Heart left ventricle (tissue), 16 donors: ENCODE measurements around the gene PCED1A. TPM values are rescaled to one million over a fixed set of nuclear protein-coding genes. Genes with fewer than 3 reads are reported as not detected.
"Not testable (repeated sequence)": the region's sequence is repeated elsewhere in the genome, so short reads cannot be mapped to it uniquely, and the experiment has no call there.

ENCODE experiments used
- ATAC-seq, 4 donors: fragments of 200-7000 bp; cut with Tn5 transposase; one replicate each; pipeline ENCODE4 v1.9.1; 2020 to 2022; ENCODE audit warnings: moderate library complexity in 4 of 4, mild to moderate bottlenecking in 3 of 4, moderate number of reproducible peaks in 1 of 4
- DNase-seq, 5 donors: peaks; one replicate each; pipeline ENCODE4 v3.0.0-alpha.2; 2020
- H3K27ac ChIP-seq, 12 donors: fragments of 200-600 bp; sonication (generic) in 4 of 12; one replicate each; pipeline versions ENCODE4 v1.5.0 to v1.8.0; 2016 to 2022; ENCODE audit warnings: mild to moderate bottlenecking in 2 of 12
- H3K27me3 ChIP-seq, 9 donors: fragments of 200-600 bp; sonication (generic) in 2 of 9; one replicate each; pipeline versions ENCODE4 v1.5.1 to v1.8.0; 2016 to 2022; ENCODE audit warnings: mild to moderate bottlenecking in 3 of 9
- H3K36me3 ChIP-seq, 9 donors: fragments of 200-600 bp; sonication (generic) in 2 of 9; one replicate each; pipeline versions ENCODE4 v1.5.0 to v1.8.0; 2018 to 2022; ENCODE audit warnings: mild to moderate bottlenecking in 2 of 9
- H3K4me1 ChIP-seq, 12 donors: fragments of 200-600 bp; sonication (generic) in 4 of 12; one replicate each; pipeline versions ENCODE4 v1.5.0 to v1.8.0; 2016 to 2022; ENCODE audit warnings: mild to moderate bottlenecking in 3 of 12
- H3K4me3 ChIP-seq, 12 donors: fragments of 200-600 bp; sonication (generic) in 4 of 12; one replicate each; pipeline versions ENCODE4 v1.5.0 to v1.8.0; 2017 to 2022; ENCODE audit warnings: mild to moderate bottlenecking in 9 of 12, moderate library complexity in 4 of 12
- H3K9me3 ChIP-seq, 12 donors: fragments of 200-600 bp; sonication (generic) in 4 of 12; one replicate each; pipeline versions ENCODE4 v1.5.0 to v1.8.0; 2016 to 2022; ENCODE audit warnings: mild to moderate bottlenecking in 1 of 12
- CTCF ChIP-seq, 12 donors: fragments of 200-600 bp; sonication (generic) in 4 of 12; IDR thresholded peaks; one replicate each; pipeline versions ENCODE4 v1.5.0 to v1.8.0; 2018 to 2022; ENCODE audit warnings: antibody characterized with exemption in 12 of 12, mild to moderate bottlenecking in 5 of 12
- POLR2A ChIP-seq, 2 donors: fragments of 450-650 bp; IDR thresholded peaks; one replicate each; pipeline ENCODE4 v1.6.1; 2017; ENCODE audit warnings: antibody characterized with exemption in 2 of 2, mild to moderate bottlenecking in 2 of 2, moderate library complexity in 2 of 2
- WGBS, 4 donors: extraction: QIAGEN DNeasy Blood & Tissue Kit in 2 of 4; methylation state at CpG; one replicate each; pipeline versions ENCODE4 v1.1.5 to v1.1.7; 2013 to 2018; 5-methylcytosine and 5-hydroxymethylcytosine counted together
- intact Hi-C, 10 donors: fragments of 100-400 bp; cut with DNase I; formaldehyde crosslinking; loops; one replicate each; pipeline versions ENCODE4 v1.11.1 to v1.14.2; 2022
- polyA plus RNA-seq, 2 donors: library from polyadenylated mRNA; stranded (reverse); fragments of 200-250 nt; gene quantifications; one replicate each; pipeline ENCODE4 v1.2.3, GENCODE V29; 2013
- total RNA-seq, 9 donors: library from RNA; depleted of rRNA in 2 of 9; stranded (reverse); fragments of >200 nt in 2 of 9; fragmentation: NEBNext Ultra II Directional in 3 of 9; extraction: Animal tissue kit (Norgen Biotek cat#: 25700) in 3 of 9; gene quantifications; one replicate each; pipeline versions ENCODE4 v1.1.0 to v1.2.4, GENCODE V29; 2016 to 2023
- donor health status: ischemic (EF 13 %, LVEDD 7.1; RV severe dilation, severe dysfunction).
- donor health status: healthy with polysubstance abuse.
- donor health status: DM: no; HTN: yes; CAD: no.
- donor health status: DM: no; HTN: no; CAD: no.
- donor health status: ischemic (EF 25% LVEDD 6.9; RV normal size, moderate dysfunction).
- donor health status: ischemic (EF 25% LVEDD 5.7; RV mildly dilated, moderate dysfunction).
- donor health status: healthy.
- donor health status: DM: yes; HTN: yes; CAD: no.
- donor health status: ischemic (EF 35%, LVEDD 5.7; RV mildly dilated, moderate dysfunction).
- donor health status: nonischemic (EF 11% LVEDD 7.7; RV severe dilation, severe dysfunction).
- donor health status: DM: yes; HTN: yes; CAD: no.
- donor health status: PGD.
- donor health status: ischemic (EF 29% LVEDD 5.4; RV normal size, mild dysfunction).
- donor health status: nonischemic (EF 23%, LVEDD 6.1; RV moderate dilation, normal function).

Gene PCED1A
- total and polyA plus RNA-seq, 11 donors = 5.0 to 20.7 (median 7.0) TPM

DNA sequence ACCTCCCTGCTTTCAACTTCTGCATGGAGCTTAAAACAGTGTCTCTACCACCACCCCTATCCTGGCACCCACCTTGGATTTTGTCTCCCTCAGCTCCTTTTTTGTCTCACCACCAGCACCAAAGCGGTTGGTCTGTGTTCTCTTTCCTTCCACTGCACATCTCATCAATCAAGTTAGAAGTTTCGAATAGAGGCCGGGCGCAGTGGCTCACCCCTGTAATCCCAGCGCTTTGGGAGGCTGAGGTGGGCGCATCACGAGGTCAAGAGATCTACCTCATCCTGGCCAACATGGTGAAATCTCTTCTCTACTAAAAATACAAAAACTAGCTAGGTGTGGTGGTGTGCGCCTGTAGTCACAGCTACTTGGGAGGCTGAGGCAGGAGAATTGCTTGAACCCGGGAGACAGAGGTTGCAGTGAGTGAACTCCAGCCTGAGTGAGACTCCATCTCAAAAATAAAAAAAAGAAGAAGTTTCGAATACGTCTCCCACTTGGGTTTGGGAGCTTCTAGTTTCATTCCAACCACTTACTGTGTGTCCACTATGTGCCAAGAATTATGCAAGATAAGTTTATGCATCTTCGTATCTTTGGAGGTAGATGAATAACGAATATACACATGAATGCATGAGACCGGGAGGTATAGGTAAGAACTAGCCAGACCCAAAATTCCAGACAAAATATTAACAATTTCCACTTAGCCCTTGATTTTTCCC lies 5.9 kb downstream of the PCED1A start:
- no peak for DNase-seq

DNA sequence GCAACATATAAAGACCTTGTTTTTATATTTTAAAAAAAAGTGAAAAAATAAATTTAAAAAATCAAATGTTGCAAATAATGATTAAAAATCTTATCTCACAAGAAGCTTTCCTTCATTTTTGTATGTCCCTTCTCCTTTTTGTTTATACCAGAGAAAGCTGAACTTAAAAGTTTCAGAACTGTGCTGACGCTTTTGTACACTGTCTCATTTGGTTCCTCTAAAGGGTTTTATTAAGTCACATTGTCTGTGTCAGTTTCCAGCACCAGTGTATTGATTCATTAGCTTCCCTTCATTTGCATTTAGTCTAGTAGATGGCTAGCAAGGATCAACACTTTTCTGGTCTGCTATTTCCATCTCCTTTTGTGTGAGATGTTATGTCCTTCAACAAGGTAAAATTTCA lies 6.7 kb downstream of the PCED1A start:
- Histone ChIP-seq H3K4me3 (no peak overlapping the region), H3K9me3 (no peaks in the 10 kb centered on the region), H3K4me1 (peaks cover 0 to 24% (median 0%) of the 10 kb centered on the region in 12 donors), H3K27me3 (peaks cover 0 to 10% (median 0%) of the 10 kb centered on the region in 9 donors), H3K27ac (no peak overlapping the region), H3K36me3 (peaks cover 0 to 6% (median 0%) of the 10 kb centered on the region in 9 donors)
- DNase-seq (no peak), ATAC-seq (no peak)
- intact Hi-C loops = no loop called here
- TF ChIP-seq POLR2A (IDR thresholded peaks at IDR 0.05) (no peak), CTCF (IDR thresholded peaks at IDR 0.05) (no peak)
- WGBS, 4 donors = 89 to 94% (median 93%) methylated on average over 1 of the region's 1 CpG

More for the DNA sequence above, 5.9 kb downstream of the PCED1A start:
- 92 to 99% (median 95%) methylated on average over 14 of the region's 14 CpGs for WGBS, 4 donors
- Histone ChIP-seq H3K27ac (no peak overlapping the region), H3K36me3 (peaks cover 0 to 6% (median 0%) of the 10 kb centered on the region in 9 donors), H3K4me3 (no peak overlapping the region), H3K4me1 (peaks cover 0 to 30% (median 1%) of the 10 kb centered on the region in 12 donors), H3K27me3 (peaks cover 0 to 5% (median 0%) of the 10 kb centered on the region in 9 donors), H3K9me3 (no peaks in the 10 kb centered on the region)
- TF ChIP-seq POLR2A (IDR thresholded peaks at IDR 0.05) (no peak), CTCF (IDR thresholded peaks at IDR 0.05) (no peak)
- intact Hi-C loops = loop anchor here in 2 of 10 donors (5.0 kb wide), 2 partner anchors 82 to 172 kb away; partner anchors contain the start of gene IDH3B (in 1 of the 2)
- ATAC-seq = no peak

DNA sequence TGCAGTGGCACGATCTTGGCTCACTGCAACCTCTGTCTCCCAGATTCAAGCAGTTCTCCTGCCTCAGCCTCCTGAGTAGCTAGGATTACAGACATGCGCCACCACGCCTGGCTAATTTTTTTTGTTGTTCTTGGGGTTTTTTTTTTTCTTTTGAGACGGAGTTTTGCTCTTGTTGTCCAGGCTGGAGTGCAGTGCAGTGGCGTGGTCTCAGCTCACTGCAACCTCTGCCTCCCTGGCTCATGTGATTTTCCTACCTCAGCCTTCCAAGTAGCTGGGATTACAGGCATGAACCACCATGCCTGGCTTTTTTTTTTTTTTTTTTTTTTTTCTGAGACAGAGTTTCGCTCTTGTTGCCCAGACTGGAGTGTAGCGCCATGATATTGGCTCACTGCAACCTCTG lies 9.2 kb downstream of the PCED1A start:
- Histone ChIP-seq H3K27me3 (peaks cover 0 to 27% (median 10%) of the 10 kb centered on the region in 9 donors), H3K4me1 (peaks cover 0 to 24% (median 0%) of the 10 kb centered on the region in 12 donors)
- H3K27ac ChIP-seq, H3K36me3 ChIP-seq, DNase-seq, ATAC-seq, H3K9me3 ChIP-seq, H3K4me3 ChIP-seq, intact Hi-C loops: not testable (repeated sequence)
- 73 to 91% (median 84%) methylated on average over 7 of the region's 7 CpGs for WGBS, 4 donors

GRCh38 chr20:2829376-2829775 lies 11.1 kb downstream of the PCED1A start:
- ATAC-seq (no peak), DNase-seq (no peak)
- H3K4me3 ChIP-seq = no peak overlapping the region
- H3K27ac ChIP-seq = no peak overlapping the region
- peaks cover 0 to 30% (median 10%) of the 10 kb centered on the region in 9 donors for H3K27me3 ChIP-seq
- intact Hi-C loops = no loop called here
- TF ChIP-seq POLR2A (IDR thresholded peaks at IDR 0.05) (no peak), CTCF (IDR thresholded peaks at IDR 0.05) (no peak)
- 61 to 73% (median 64%) methylated on average over 6 of the region's 6 CpGs for WGBS, 4 donors
- peaks cover 0 to 24% (median 0%) of the 10 kb centered on the region in 12 donors for H3K4me1 ChIP-seq
- H3K9me3 ChIP-seq = no peaks in the 10 kb centered on the region
- H3K36me3 ChIP-seq = no peaks in the 10 kb centered on the region
